IPS-20b (cell line): ENCODE data around the gene TXN2.
A peak's percentile ranks its signal among the peaks of the same experiment; 100 is the strongest.
"Not testable (repeated sequence)": the region's sequence is repeated elsewhere in the genome, so short reads cannot be mapped to it uniquely, and the experiment has no call there.

Source experiments
- H3K27ac ChIP-seq: one replicate; pipeline ENCODE4 v1.5.1; 2013; ENCODE audit warnings: low read length
- H3K27me3 ChIP-seq: 2 replicates; pipeline ENCODE4 v1.6.1; 2013; ENCODE audit warnings: mild to moderate bottlenecking, low read length, inconsistent platforms; ENCODE audit not compliant: insufficient read depth
- H3K36me3 ChIP-seq: 2 replicates; pipeline ENCODE4 v1.6.1; 2013; ENCODE audit warnings: low read depth, mild to moderate bottlenecking, inconsistent platforms, low read length, moderate library complexity; ENCODE audit not compliant: insufficient read depth
- H3K4me1 ChIP-seq: 2 replicates; pipeline ENCODE4 v1.6.1; 2013; ENCODE audit warnings: mild to moderate bottlenecking, control low read depth, inconsistent platforms, low read length, moderate library complexity; ENCODE audit not compliant: insufficient read depth
- H3K4me3 ChIP-seq: 2 replicates; pipeline ENCODE4 v1.5.1; 2013; ENCODE audit warnings: mild to moderate bottlenecking, low read length, inconsistent platforms
- H3K9ac ChIP-seq: 2 replicates; pipeline ENCODE4 v1.6.1; 2013; ENCODE audit warnings: low read depth, mild to moderate bottlenecking, inconsistent platforms, low read length, moderate library complexity
- H3K9me3 ChIP-seq: 2 replicates; pipeline ENCODE4 v1.6.1; 2013; ENCODE audit warnings: mild to moderate bottlenecking, low read depth, low read length, inconsistent platforms; ENCODE audit not compliant: insufficient read depth

Gene TXN2

DNA sequence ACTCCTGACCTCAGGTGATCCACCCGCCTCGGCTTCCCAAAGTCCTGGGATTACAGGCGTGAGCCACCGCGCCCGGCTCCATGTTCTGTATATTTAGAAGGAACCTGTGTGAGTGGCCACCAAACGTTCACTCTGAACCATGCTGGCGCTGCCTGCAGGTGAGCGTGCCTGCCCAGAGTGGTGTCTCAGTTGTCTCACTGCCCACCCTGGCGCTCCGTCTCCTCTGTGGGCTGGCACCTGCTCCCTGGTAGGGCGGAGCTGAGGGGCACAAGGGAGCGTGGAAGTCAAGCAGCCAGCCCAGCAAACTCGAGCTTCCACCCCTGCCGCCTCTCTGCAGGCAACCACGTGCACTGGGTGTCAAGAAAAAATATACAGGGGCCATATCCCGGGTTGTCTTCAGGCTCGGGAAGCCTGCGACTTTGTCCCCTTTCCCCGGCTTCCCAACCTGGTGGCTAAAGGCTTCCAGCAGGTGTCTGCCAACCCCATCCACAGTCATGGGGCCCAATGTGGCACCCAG, 16.7 kb downstream of the TXN2 start:
- Histone ChIP-seq H3K27ac (no peak overlapping the region), H3K27me3 (no peaks in the 10 kb centered on the region), H3K9me3 (no peaks in the 10 kb centered on the region), H3K4me1 (peaks cover 9% of the 10 kb centered on the region; the same call in 1 of the 2 replicates), H3K4me3 (no peak overlapping the region), H3K36me3 (peaks cover 9% of the 10 kb centered on the region; the same call in 1 of the 2 replicates), H3K9ac (no peak overlapping the region)

DNA sequence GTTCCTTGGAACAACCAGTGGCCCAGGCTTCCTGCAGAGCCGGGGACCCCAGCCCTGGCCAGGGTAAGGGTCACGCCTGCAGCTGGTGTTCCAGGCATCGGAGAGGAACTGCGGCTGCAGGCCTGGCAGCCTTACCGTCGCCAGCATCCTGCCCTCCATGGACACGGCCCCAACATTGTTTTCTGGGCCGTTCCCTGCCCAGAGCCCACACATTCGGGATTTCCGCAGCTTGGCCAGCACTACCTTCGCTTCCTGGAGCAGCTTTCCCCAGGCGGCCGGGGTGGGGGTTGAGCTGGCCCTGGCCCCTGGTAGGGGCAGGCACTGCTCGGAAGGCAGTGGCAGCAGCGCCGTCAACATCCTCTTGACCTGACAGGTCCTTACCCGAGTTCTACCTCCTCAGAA, 17.7 kb downstream of the TXN2 start:
- Histone ChIP-seq H3K27ac (no peak overlapping the region), H3K27me3 (no peaks in the 10 kb centered on the region), H3K36me3 (peaks cover 5% of the 10 kb centered on the region; the same call in 1 of the 2 replicates), H3K9ac (no peak overlapping the region), H3K4me3 (no peak overlapping the region), H3K4me1 (peaks cover 9% of the 10 kb centered on the region; the same call in 1 of the 2 replicates), H3K9me3 (no peaks in the 10 kb centered on the region)

DNA sequence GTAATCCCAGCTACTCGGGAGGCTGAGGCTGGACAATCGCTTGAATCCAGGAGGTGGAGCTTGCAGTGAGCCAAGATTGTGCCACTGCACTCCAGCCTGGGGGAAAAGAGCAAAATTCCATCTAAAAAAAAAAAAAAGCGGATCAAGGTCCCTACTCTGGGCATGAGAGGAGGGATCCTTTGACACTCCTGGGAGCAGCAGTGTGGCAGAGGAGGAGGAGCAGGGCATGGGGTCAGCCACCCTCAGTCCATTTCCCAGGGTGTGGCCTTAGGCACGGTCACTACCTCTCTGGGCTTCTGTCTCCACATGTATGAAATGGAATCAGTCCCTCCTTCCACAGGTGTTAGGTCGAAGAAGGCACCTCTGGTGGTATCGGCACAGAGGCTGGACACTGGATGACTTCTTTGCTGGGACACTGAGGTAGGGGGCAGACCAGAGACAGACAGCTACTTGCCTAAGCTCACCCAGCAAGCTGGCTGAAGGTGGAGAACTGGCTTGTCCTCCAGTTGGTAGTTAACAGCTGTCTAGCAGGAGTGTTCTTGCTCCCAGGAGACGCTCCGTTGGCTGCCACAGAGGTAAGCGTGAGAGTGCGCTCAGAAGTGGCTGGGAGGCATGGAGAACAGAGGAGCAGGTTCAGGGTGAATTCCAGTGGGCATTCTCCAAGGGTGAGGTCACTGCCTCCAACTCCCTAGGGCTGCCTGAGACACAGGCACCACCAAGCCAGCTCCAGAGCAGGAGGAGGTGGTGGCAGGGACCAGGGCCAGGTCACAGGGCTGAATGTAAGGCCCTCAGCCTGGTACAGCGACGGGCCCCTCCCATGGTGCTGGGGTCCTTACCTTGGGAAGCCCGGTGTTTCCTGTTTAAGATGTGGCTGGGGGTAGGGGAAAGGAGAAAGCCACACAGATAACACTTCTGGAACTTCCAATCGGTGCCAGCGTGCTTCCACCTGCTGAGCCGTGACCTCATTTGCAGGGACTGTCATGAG, 19.5 kb downstream of the TXN2 start:
- Histone ChIP-seq H3K4me1 (peaks cover 9% of the 10 kb centered on the region; the same call in 1 of the 2 replicates), H3K4me3 (no peak overlapping the region), H3K9me3 (no peaks in the 10 kb centered on the region), H3K9ac (peak overlapping the region; percentile 42; the same call in 1 of the 2 replicates), H3K36me3 (peaks cover 4% of the 10 kb centered on the region; the same call in 1 of the 2 replicates), H3K27ac (no peak overlapping the region), H3K27me3 (no peaks in the 10 kb centered on the region)

DNA sequence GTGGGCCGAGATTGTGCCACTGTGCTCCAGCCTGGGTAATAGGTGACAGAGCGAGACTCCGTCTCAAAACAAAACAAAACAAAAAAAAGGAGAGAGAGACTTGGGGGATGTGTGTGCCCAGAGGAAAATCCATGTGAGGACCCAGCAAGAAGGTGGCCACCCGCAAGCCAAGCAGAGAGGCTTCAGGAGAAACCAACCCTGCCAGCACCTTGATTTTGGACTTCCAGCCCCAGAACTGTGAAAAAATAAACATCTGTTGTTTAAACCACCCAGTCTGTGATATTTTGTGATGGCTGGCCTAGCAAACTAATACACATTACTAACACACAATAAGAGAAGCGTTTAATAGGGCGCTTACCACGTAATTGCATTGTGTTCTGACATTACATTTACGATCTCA, 21.2 kb downstream of the TXN2 start:
- Histone ChIP-seq H3K4me3 (no peak overlapping the region), H3K4me1 (peaks cover 17% of the 10 kb centered on the region), H3K27ac (no peak overlapping the region), H3K27me3 (no peaks in the 10 kb centered on the region), H3K9me3 (no peaks in the 10 kb centered on the region), H3K9ac (no peak overlapping the region), H3K36me3 (no peaks in the 10 kb centered on the region)

DNA sequence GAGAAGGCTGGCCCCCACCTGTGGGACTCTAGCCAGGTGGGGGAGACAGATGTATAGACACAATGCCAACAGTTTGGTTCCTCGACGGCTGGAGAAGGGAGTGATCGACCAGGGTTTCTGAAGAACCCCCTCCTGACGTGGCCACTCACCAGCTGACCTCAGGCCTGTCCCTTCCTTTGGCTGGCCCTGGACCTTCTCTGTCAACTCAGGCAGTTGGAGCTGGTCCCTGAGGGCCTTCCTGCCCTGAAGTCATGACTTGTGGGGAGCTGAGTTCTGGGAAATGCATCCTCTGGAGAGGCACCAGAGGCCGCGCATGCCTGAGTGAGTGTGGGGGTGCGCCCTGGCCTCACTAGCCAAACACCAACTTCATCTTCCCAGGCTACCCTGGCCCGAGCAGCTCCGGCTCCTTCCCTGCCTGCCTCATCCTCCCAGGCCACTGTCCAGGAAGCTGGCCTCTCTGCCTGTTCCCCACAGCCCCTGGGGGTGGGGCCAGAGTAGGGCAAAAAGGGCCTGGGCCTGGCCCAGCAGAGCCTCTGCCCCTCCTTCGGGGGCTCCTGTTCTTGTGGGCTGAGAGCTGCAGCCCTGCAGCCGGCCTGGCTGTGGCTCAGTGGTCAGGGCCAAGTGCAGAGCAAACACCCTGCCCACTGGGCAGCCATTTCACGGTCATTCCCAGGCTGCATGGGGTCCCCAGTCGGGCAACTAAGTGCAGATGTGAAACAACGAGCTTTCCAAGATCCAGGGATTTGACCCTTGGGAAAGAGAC, 23.6 kb downstream of the TXN2 start:
- Histone ChIP-seq H3K9ac (peak overlapping the region; percentile 10; the same call in 1 of the 2 replicates), H3K36me3 (no peaks in the 10 kb centered on the region), H3K27me3 (no peaks in the 10 kb centered on the region), H3K27ac (no peak overlapping the region), H3K4me1 (peaks cover 17% of the 10 kb centered on the region), H3K4me3 (no peak overlapping the region), H3K9me3 (no peaks in the 10 kb centered on the region)

DNA sequence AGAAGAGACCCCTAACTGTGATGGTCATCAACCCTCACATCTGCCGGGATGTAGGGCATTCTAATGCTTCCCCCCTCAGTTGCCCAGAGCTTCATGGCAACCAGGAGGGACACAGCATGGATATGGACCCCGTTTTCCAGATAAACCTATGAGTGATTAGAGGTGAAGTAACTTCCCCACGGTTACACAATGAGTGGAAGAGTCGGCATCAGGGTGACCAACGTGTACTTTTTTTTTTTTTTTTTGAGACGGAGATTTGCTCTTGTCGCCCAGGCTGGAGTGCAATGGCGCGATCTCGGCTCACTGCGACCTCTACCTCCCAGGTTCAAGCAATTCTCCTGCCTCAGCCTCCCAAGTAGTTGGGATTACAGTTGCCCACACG, 25.0 kb downstream of the TXN2 start:
- Histone ChIP-seq H3K9me3 (no peaks in the 10 kb centered on the region), H3K4me3 (no peak overlapping the region), H3K27ac (no peak overlapping the region), H3K27me3 (no peaks in the 10 kb centered on the region), H3K9ac (no peak overlapping the region), H3K4me1 (peaks cover 11% of the 10 kb centered on the region), H3K36me3 (no peaks in the 10 kb centered on the region)

DNA sequence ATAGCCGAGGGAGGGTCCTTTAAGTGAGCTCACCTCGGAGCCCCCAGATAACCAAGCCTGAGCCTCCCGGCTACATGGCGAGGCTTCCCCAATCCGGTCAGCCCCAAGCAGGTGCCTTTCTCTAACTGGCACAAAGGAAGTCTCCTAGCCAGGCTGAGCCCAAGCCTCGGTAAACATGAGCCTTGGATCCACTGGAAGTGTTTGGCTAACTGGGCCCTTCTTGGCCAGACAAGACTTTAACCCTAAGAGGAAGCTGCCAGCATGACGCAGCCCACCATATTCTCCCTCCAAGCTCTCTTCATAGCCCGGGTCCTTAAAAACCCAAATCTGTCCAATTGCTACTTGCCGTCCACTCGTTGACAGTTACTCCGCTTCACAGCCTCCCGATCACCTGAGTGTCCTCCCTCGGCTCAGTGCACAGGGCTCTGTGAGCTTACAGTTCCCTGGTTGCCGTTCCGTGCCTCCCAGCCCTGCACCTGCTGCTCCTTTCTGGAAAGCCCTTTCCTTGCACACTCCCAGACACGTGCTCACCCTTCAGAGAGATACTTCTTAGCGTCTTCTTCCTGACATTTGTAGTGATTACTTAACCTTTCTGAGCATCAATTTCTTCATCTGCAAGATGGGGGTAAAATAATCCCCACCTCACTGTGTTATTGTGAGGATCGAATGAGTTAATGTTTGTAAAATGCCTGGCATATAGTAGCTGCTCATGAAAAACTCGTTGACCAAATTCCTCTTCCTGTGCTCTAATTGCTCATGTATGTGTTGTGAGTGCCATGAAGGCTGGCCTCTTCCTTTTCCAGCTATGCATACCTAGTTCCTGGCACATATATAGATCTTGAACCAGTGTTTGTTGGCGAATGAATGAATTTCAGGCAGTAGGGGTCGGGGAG, 25.6 kb downstream of the TXN2 start:
- Histone ChIP-seq H3K9ac (peak overlapping the region; percentile 86), H3K27ac (peak overlapping the region; percentile 85), H3K27me3 (no peaks in the 10 kb centered on the region), H3K4me3 (peak overlapping the region; percentile 66; the same call in 1 of the 2 replicates), H3K4me1 (peaks cover 12% of the 10 kb centered on the region), H3K9me3 (no peaks in the 10 kb centered on the region), H3K36me3 (no peaks in the 10 kb centered on the region)

DNA sequence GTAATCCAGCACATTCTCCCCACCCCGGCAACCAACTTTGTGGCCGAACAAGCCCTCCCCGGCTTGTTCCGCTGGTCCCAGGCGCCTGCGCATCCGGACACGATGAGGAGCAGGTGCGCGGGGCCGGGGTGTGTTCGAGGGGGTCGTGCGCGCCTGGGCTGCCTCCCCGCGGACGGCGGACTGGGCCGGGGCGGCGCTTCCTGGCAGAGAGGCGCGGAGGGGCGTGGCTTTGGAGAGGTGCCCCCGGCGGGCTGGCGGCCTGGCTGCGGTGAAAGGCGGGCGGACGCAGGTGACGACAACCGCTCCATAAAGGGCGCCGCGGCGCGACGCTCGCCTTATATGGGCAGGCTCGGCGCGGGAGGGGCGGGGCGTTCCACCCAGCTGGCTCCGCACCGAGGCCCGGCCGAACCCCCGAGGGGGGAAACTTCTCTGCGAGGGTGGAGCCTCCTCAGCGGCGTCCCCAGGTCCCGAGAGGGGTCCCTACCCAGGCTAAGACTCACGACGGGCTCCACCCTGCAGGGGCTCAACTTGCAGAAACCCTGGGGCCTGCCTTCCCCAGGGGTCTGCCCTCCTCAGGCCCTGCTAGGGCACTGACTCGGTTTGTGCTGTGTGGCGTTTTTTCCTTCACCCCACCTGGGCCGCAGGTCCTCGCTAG, 26.4 kb downstream of the TXN2 start:
- Histone ChIP-seq H3K4me1 (peaks cover 12% of the 10 kb centered on the region), H3K9me3 (no peaks in the 10 kb centered on the region), H3K27ac (peak overlapping the region; percentile 85), H3K27me3 (no peaks in the 10 kb centered on the region), H3K36me3 (no peaks in the 10 kb centered on the region), H3K4me3 (peak overlapping the region; percentile 79), H3K9ac (peak overlapping the region; percentile 94)

DNA sequence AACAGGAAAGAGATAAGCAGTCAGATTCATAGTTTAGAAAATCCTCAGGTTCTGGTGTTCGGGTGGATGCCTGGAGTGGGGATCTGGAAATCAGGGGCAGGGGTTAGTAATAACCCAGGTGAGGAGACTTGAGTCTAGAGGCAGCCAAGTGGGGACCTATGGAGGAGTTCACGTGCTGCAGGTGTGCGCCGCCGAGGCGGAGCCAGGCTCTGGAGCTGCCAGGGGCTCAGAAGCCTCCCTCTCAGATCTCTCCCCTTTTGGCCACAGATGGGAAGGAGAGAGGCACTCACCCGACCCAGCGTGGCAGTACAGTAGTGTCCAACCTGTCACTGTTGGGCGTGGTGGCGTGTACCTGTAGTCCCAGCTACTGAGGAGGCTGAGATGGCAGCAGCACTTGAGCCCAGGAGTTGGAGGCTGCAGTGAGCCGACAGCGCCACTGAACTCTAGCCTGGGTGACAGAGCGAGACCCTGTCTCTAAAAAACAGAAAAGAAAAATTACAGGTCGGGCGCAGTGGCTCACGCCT, 27.5 kb downstream of the TXN2 start:
- Histone ChIP-seq H3K4me1 (peaks cover 12% of the 10 kb centered on the region), H3K9ac (no peak overlapping the region), H3K36me3 (no peaks in the 10 kb centered on the region), H3K27ac (no peak overlapping the region), H3K4me3 (no peak overlapping the region), H3K27me3 (no peaks in the 10 kb centered on the region), H3K9me3 (no peaks in the 10 kb centered on the region)

DNA sequence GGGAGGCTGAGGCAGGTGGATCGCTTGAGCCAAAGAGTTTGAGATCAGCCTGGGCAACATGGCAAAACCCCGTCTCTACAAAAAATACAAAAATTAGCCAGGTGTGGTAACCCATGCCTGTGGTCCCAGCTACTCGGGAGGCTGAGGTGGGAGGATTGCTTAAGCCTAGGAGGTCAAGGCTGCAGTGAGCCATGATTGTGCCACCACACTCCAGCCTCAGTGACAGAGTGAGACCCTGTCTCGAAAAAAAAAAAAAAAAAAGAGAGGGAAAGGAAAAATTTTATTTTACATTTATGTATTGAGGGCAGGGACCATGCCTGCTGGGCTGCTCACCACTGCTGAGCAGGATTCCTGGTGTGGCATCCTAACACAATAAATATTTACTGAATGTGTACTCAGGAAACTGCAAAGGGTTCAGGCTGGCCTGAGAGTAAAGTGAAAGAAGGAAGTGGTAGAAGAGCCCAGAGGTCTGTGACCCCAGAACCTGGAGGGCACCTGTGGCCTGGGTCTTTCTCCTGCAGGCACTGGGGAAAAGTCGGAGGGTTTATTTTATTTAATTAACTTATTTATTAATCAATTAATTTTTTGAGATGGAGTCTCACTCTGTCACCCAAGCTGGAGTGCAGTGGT, 28.3 kb downstream of the TXN2 start:
- not testable (repeated sequence) for H3K27me3 ChIP-seq, H3K9me3 ChIP-seq, H3K4me3 ChIP-seq, H3K9ac ChIP-seq, H3K27ac ChIP-seq, H3K36me3 ChIP-seq
- H3K4me1 ChIP-seq, result peaks cover 12% of the 10 kb centered on the region
